NCI-H146 treated with DMSO at 0.1 percent for 48 hours (cell line): ENCODE data around the gene TEPSIN.

Experiments used
- DNase-seq: peaks from one replicate; lab custom pipeline; 2025; ENCODE audit not compliant: unreplicated experiment; lab: John Stamatoyannopoulos, UW

The TEPSIN gene

DNA sequence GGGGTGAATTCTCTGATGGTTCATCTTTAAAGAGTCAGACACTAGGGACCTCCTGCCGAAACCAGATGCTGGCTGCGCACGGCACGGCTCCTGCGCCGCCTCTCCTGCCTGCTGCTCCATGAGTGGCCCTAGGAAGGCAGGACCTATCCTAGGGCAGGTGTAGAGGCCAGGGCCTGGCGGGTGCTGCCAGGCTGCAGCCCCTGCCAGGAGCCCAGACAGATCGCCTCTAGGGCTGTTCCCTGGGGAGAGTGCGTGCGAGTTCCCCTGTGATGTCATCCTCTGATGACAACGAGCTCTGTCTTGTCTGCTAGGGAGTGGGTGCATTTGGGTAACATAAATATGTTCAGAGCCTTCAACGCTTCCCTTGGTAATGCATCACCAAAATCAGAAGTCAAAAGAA lies 32.4 kb upstream of the TEPSIN start:
- no peak for DNase-seq

DNA sequence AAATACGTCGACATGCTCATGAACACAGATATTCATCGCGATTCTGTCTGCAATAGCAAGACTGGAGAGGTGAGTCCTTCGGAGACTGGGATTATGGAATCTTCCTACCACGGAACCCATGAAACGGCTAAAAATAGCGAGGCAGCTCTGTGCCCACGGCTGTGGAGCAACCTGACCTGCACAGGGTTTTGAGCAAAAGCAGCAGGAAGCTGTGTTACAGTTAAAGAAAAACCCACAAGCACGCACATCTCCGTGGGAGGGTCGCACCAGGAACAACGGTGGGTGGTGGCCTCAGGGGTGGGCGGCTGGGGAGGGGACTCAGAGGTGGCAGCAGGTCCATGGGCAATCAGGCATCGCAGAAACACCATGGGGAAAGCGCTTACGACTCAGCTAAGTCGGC lies 31.4 kb upstream of the TEPSIN start:
- no peak for DNase-seq

DNA sequence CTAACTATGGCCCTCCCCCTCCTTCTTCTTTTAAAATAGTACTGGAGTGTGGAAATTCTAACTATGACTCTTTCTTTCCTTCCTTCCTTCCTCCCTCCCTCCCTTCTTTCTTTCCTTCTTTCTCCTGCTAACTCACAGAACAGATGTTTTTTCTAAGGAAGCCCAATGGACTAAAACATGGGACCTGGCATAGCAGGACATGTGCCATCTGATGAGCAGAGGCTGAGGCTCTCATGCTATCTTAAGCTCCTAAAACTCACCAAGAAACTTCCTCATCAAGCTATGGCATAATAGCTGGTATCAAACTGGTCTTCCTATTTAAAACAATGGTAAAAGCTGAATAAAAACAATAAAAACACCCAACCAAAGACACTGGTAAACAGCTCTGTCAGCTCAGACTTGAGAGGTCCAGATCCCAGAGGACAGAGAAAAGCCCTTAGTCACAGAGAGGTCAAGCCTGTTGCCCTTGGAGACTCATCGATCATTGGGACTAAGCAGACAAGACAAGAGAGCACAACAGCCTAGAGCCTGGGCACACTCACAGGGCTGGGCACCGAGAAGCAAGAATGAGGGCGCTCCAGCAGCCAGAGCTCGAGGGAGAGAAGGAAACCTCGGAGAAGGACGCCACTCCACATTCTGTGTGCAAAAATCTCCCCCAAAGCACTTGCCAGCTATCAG lies 28.7 kb upstream of the TEPSIN start:
- DNase-seq: no peak

DNA sequence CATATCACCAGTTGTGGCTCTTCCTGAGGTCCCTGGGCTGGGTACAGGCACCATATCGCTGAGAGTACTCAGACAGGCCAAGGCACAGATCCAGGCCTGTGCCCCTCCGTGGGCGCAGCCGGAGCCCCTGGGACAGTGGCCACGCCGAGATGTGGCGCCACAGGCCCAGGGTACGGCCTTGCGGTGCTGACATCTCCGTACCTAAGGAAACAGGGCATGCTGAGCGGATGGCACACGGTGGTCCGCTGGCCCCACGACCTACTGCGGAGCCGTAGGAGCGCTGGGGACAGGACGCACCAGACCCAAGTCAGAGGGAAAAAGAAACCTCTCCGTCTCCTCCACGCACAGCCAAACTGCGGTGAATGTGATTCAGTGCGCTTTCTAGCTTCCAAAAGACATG lies 26.7 kb upstream of the TEPSIN start:
- no peak for DNase-seq

DNA sequence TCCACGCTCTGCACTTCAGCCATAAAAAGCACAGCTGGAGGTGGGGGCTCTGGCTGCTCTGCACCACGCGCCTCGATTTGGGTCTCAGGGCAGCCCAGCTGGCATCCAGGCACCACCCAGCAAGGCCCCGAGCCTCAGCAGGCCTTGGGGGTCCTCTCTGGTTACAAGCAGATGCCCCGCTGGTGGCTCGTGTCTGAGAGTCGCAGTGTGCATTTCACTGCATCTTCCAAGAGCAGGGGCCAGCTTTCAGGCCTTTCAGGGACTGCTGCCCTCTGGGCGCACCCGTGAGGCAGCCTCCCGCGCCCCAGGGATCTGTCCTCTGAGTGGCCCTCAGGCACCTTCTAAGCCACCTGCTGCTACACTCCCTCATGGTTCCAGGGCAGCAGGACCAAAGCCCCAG lies 25.8 kb upstream of the TEPSIN start:
- no peak for DNase-seq

DNA sequence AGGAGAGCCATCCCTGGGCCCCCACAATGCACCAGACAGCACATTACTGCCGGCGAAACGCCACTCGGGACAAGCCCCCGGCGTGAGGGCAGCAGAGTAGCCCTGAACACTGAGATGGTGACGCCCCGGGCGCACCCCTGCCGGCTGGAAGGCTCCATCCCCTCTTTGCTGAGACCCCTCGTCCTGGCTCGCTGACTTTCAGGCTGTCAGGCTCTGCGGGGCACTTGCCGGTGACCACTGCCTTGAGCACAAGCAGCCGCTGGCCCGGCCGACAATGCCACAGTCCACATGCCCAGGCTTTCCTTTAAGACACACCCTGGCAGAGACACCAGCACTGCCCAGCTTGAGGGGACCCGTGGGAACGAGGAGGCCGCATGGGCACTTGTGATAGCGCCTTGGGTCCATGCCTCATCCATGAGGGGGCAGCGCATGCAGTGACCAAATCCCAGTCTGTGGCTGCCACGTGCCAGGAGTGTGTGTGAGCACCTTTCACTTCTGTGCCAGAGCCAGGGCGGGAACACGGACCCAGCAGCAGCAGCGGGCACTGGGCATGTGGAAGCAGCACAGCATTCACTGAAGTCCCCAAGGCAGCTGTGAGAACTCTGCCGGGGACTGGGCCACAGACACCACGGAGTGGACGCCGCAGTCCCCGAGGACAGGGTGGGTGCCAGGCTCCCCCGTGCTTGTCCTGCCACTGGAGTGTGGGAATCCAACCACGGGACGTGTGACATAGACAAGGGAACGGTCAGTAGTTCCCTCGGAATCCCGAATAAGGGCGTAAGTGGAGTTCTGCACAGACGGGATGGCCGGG lies 24.7 kb upstream of the TEPSIN start:
- no peak for DNase-seq

DNA sequence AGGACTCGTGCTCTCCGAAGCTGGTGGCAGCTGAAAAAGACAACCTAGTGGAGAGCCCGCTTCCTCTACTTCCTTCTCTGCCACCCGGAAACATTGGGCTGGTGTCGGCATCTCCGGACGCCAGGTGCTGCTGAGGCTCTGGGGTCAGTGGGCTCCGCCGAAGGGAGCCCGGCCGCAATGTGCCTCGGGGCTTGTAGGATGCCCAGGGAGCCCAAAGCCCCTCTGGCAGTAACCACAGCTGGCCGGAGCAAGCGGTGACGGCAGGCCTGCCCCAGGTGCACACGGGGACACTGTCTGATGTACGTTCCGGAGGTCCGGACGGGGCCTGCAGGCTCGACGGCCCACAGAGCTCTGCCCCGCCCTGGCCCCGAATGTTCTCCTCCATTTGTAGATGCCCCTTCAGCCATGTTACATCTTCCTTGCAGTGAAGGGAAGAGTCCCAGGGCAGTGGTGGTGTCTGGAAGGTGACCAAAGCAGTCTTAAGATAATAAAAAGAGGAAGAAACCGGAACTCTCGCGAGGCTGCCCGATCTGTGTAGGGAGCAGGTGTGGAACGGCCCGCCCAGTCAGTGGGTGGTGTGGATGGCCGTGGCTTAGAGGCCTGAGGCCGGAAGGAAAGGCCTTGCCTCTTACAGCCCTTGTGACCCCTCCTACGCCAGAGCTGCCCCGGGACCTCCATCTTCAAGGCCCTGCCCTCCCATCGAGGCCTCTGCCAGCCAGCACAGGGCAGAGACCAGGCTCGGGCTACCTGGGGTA lies 22.9 kb upstream of the TEPSIN start:
- DNase-seq: no peak

DNA sequence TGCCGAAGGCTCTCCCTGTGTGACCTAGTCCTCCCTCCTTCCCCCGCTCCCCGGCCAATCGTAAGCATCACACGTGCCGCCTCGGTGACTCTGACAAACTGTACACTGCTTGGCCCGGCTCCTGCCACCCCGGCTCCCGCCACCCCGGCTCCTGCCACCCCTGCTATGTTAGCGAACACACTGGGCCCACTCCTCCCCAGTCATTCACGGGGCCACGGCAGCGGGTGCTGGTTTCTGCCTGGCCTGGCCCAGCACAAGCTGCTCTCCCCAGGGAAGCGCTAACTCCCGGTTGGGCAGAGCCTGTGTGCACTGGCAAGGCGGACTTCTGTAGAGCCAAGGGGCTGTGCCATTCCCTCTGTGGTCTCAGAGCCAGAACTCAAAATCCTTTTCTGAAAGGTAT lies 22.2 kb upstream of the TEPSIN start:
- no peak for DNase-seq

DNA sequence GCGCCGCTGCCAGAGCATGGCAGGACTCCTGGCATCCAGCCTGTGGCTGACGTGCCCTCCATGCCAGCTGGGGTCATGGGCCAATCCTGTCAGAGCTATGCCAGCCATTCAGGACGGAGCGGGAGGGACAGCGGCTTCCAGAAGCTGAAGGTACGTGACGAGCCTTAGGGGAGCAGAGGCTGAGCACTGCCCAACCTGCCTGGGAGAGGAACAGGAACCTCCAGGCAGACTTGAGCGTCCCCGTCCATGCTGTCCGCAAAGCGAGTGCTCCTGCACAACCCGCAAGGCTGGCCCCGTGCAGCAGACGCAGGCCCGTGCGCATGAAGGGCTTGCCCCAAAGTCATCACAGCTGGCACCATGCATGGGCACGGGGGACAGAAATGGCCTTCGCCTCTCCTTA lies 21.8 kb upstream of the TEPSIN start:
- DNase-seq: no peak

DNA sequence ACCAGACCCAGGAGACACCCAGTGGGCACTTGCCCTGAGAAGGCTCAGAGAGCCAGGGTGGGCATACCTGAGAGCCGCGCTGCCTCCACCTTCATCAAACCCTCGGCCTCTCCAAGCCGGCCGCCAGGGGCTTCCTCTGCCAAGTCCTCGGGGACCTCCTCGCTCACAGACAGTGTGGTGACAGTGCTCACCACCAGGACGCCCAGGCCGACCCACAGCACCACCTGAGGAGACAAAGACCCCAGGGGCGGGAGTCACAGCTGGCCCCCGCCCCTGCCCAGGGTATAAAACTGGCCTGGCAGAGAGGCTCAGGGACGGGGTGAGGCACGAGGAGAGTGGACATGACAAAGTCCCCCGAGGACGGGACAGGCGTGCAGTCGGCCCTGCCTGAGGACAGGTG lies 21.3 kb upstream of the TEPSIN start:
- no peak for DNase-seq

DNA sequence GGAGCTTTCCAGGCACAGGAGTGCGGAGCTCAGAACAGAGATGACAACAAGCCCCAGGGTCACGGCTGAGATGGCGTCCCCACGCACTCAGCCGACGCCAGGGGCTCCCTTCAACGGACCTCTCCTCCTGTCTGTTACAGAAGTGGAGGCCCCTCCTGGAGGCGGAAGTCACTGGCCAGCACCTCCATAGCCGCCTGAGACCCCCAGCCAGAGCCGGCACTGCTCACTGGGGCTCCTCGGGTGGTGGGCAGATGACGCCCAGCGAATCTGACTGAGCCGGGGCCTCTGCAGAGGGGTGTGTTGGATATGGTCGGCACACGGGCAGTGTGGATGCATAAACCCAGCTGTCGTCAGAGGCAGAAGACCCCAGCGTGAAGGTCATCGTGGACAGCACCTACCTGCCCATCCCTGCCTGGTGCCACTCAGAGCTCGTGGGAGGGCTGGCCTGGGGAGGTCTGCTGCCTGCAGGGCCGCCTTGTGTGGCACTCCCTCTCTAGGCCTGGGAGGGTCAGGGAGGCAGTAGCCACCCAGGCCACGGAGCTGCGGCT lies 20.3 kb upstream of the TEPSIN start:
- DNase-seq: no peak

DNA sequence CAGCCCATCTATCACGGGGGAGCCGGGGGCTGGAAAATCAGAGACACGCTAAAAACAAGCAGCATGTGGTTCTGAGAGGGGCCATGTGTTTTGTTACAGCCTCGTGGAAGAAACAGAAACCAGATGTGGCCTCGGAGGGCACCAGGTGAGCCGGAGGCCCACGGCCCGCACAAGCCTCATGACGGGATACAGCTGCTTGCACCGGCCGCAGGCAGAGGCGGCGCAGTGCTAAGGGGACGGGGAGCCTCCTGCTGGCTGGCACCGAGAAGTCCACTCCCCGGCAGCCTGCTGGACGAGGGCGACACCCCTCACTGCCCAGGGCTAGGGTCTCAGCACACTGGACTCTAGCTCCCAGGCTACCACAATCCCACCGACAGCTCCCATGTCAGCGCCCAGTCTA lies 19.4 kb upstream of the TEPSIN start:
- DNase-seq: no peak

DNA sequence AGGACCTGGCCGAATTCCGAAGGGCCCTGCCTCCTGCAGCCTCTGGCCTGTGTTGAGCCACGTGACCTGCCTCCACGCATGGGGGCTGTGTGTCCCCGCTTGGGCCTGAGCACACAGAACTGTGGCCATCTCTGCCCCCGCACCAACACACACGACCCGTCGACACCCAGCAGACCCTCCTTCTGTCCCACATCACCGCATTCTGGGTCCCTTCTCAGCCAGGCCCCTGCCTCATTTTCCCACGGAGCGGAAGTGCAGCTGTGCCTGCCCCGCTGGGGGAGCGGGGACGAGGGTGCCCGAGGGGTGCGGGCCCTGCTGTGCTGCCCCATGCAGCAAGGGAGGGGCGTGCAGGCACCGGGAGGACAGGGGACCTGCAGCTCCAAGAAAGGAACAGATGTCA lies 18.7 kb upstream of the TEPSIN start:
- no peak for DNase-seq

DNA sequence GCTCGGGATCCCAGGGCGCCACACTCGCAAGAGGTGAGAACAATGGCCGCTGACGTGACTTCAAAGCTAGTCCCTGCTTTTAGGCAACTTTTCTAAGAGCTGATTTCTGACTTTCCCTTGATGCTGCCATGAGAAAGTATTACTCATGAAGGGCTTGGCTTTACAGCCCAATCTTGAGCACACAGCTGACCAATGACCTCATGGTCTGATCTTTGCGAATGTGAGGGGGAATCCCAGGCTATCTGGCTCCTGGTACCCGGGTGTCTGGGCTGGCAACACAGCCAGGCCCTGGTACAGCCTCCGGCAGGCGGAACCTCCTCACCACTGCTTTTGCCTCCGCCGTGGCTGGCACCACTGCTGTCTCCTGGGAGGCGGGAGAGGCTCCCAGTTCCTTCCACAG lies 17.8 kb upstream of the TEPSIN start:
- no peak for DNase-seq

DNA sequence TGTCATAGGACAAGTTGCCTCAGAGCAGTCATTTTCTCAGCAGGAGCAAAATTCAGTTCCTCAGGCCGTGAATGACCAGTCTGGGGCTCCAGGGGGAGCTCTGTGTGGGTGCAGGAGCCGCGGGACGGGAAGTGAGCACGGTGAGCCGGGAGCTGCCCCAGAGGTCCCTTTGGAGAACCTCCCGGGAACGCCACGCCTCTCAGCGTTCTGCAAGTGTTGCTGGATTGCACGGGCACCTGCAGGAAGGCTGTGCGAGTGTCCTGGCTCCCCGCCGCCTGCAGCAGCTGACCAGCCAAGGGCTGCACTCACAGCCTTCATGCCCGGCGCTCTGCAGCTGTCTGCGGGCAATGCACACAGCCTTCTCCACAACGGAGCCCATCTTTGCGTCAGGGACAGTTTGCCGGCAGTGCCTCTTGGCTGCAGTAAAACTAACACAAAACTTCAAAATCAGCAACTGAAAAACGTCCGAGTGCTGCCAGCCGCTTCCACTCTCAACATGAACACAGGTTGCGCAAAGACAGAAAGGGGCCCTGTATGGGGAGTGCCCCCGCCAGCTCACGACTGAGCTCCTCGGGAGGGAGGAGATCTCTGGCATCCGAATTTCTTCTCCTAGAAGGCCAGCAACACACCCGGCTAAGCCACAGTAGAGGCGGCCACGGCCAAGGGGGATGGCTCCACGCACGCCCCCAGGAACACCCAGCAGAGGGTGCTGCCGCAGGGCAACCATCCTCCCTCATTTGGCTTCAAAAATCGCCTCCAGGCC lies 16.3 kb upstream of the TEPSIN start:
- DNase-seq: peak; percentile 97

DNA sequence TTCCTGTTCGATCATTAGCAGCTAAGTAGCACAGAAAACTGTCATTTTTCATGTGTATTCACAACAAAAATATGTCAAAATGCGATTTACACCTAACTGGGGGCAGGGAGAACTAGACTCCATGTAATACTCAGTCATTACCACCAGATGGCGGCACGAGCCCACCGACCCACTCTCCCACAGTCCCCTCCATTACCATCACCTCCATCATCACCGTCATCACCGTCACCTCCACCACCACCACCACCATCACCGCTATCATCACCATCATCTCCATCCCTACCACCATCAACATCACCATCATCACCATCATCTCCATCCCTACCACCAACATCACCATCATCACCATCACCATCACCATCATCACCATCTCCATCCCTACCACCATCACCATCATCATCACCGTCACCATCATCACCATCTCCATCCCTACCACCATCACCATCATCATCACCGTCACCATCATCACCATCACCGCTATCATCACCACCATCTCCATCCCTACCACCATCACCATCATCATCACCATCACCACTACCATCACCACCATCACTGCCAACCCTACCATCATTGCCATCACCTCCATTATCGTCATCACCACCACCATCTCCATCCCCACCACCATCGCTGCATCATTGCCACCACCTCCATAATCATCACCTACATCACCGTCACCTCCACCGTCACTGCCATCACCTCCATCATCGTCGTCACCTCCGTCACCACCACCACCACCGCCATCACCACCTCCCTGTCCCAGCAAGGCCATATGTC lies 14.7 kb upstream of the TEPSIN start:
- peak; percentile 20 for DNase-seq

DNA sequence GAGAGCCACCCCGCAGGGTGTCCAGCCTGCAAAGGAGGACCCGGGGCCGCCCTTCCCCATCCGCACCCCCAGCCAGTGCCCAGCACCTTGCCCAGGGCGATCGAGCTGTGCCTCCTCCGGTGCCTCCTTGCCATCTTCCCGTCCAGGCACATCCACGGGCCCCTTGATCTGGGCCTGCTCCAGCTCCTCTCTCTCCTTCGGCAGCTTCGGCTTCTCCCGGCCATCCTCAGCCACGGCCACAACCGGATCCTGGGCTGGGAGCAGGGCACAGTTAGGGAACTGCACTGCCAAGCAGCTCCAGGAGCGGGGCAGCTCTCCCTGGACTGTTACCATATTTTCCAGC lies 14.1 kb upstream of the TEPSIN start:
- no peak for DNase-seq

DNA sequence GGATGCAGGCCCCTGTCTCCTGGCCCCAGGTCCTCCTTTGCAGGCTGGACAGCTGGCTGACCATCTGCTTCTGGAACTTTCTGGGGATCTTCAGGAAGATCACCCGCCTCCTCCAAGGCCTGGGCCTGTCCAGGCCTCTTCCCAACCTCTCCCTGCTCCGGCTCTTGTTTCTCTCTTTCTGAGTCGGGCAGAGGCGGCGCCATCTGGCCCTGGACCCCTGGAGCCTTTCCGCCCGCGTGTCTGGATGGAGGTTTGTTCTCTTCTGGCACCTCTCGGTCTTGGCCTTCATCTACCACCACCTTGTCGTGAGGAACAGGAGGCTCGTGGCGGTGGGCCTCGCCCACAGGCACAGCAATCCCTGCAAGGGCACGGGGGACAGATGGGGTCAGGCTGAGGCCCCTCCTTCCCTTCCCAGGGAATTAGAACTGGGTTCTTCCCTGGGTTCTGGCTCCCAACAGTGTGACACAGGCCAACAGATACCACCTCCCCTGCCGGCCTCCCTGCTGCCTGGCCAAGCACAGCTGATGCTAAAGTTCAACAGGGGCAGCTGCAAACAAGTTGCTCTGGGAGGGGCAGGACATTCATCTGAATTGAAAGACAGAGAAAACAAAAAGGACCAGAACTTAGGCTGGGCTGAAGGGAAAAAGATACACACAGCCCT lies 13.6 kb upstream of the TEPSIN start:
- DNase-seq: no peak

DNA sequence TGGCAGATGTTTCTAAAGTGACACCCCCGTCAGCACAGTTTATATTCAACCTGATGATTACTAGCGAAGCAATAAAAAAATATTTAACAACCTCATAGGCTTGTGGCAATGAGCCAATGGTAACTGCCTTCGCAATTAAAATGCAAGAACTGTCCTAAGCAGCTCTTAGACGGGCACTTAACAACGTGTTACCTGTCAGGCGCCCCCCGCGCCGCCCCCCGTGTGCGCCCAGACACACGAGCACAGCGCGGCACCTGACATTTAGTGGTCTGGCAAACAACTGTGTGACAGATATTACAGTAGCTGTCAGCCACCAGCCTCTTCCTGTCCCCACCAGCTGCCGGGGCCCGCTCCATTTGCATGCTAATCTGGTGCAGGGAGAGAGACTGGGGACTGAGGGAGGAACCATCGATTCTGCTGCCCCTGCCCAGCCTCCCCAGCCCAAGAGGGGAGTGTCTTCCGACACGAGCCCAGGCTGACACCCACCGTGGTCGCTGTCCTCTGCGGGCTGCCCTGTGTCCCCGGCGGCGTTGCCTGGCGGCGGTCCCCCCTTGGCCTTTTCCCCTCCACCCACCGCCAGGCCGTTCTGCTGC lies 12.9 kb upstream of the TEPSIN start:
- no peak for DNase-seq
